HG02678 (cell line): ENCODE data around the gene ARHGDIG.
"Not testable (repeated sequence)": the region's sequence is repeated elsewhere in the genome, so short reads cannot be mapped to it uniquely, and the experiment has no call there.

Experiments used
- ATAC-seq: cut with Tn5 transposase; IDR thresholded peaks from one replicate; pipeline ENCODE4 v1.9.1; 2021; ENCODE audit warnings: mild to moderate bottlenecking, moderate library complexity; ENCODE audit not compliant: unreplicated experiment

ARHGDIG gene

DNA sequence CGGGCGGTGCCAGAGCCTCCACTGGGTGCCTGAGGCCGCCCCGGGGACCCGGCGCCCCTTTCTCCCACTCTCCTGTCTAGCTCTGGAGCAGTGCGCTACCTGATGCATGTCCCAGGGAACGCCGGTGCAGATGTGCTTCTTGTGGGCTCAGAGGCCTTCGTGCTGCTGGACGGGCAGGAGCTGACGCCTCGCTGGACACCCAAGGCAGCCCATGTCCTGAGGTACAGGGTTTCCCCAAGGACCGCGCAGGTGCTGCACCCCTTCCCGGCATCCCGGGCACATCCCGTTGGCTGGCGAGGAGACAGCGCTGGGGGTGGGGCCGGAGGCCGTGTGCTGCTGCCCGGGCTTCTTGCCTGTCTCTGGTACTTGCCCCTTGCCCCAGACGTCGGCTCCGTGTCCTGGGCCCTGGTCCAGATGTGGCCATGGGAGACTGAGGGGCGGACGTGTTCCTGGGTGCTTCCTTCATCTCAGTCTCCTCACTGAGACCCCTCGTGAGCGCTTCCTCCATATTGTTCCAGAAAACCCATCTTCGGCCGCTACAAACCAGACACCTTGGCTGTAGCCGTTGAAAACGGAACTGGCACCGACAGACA is 17.1 kb upstream of the ARHGDIG start:
- ATAC-seq = no peak

DNA sequence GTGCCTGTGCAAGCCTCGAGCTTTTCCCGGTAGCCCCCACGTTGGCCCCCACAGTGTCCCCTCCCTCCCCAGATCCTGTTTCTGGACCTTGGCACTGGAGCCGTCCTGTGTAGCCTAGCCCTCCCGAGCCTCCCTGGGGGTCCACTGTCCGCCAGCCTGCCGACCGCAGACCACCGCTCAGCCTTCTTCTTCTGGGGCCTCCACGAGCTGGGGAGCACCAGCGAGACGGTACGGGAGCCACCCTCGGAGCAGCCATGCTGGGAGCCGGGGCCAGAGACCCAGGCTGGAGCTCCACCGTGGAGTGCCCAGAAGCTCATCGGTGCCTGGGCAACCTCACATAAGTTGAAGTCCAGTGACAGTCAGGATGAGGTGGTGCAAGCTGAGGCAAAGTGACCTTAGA is 16.4 kb upstream of the ARHGDIG start:
- ATAC-seq = no peak

DNA sequence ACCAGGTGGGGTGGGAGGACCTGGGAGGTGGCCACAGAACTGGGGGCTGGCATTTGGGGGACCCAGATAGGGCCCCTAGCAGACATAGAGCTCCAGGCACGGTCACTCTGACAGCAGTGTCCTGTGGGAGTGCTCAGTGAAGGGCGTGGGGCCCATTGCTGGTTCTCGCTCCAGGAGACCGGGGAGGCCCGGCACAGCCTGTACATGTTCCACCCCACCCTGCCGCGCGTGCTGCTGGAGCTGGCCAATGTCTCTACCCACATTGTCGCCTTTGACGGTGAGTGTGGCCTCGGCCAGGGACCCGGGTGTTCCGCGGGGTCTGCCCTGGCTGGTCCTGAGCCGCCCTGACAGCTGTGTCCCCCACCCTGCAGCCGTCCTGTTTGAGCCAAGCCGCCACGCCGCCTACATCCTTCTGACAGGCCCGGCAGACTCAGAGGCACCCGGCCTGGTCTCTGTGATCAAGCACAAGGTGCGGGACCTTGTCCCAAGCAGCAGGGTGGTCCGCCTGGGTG is 15.9 kb upstream of the ARHGDIG start:
- no peak for ATAC-seq

- no peak for ATAC-seq
Observed at GRCh38 chr16:265002-265529, 15.3 kb upstream of the ARHGDIG start.

DNA sequence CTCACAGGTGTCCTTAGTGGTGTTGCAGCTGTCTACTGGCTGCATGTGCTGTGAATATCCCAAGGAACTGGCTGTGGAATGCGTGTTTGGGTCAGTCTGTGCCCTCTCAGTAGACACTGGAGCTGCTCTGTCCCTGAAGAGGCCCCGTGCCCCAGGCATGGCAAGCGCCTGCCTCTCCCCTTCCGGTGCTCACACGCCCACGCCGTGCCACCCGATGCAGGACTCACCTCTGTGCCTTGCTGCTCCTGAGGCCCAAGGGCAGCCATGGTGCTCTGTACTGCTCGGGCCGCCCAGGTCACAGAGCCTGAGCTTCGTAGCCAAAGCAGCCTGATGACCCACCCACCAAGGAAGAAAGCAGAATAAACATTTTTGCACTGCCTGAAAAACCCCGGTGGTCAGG is 14.7 kb upstream of the ARHGDIG start:
- ATAC-seq = no peak

GRCh38 chr16:266258-267164 is 13.9 kb upstream of the ARHGDIG start:
- ATAC-seq = no peak

DNA sequence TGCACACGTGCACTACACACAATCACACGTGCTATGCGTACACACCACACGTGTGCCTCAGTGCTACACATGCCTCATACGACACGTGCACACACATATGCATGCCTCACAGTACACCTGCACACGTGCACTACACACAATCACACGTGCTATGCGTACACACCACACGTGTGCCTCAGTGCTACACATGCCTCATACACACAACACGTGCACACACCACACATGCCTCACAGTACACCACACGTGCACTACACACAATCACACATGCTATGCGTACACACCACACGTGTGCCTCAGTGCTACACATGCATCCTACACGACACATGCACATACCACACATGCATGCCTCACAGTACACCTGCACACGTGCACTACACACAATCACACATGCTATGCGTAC is 12.8 kb upstream of the ARHGDIG start:
- not testable (repeated sequence) for ATAC-seq

DNA sequence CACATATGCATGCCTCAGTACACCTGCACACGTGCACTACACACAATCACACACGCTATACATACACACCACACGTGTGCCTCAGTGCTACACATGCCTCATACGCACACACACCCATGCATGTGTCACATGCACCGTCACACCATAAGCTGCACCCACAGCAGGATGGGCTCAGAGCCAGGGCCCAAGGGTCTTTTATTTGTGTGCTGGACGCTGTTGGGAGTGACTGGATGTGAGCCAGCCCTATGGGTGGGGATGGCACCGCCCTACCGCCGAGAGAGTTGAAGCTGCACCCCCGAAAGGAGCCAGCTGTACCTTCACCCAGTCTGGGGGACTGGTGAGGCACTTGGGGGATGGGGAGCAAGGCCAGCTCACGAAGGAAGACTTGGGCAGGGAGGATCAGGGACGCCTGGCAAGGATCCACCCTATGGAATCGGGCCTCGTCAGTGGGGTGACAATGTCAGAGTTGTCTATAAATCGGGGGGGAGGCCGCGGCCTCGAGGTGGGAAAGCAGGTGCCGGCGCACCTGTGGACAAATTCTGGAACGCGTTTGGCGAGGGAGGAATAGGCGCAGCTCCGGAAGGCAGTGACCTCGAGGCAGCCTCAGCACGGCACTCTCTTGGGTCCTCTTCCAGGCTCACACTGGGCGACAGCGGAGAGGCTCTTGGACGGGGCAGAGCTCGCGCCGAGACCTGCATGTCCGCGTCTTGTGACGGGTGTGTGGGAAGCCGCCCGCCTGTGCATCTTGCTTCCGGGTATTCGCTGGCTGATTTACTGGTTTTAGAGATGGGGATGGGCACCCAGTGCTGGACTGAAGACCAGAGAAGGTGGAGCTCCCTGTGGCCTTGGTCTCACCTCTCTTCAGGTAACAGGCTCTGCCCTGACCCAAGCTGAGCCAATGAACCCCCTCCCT is 12.0 kb upstream of the ARHGDIG start:
- no peak for ATAC-seq

DNA sequence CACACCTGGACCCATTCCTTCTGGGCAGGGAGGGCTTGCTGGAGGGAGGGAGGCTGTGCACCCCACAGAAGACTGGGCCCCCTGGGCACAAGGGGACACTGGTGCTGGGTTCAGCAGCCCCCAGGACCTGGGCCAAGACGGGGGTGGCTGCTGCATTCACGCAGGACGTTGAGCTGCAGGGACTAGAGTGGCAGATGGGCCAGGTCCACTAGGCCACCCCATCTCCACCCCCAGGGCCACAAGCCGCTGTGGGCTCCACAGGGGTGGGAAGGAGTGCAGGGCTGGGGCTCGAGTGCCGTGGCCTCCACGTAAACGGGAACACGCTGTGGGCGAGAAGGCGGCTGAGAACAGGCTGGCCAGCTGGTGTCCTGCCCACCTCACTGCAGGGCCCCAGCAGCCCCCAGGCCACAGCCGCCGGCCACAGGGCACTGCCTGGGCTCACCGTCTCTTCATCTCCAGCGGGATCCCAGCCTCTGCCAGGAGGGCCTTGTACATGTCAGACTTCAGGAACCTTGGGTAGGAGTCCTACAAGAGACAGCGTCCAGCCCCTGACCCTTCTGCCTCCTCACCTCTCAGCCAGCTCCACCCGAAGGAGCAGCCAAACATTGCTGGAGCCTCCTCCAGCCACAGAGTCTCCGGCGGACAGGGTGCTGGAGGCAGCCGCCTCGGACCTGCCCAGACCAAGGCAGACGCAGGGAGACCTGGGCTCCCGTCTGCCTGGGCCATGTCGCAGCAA is 11.2 kb upstream of the ARHGDIG start:
- ATAC-seq = no peak

DNA sequence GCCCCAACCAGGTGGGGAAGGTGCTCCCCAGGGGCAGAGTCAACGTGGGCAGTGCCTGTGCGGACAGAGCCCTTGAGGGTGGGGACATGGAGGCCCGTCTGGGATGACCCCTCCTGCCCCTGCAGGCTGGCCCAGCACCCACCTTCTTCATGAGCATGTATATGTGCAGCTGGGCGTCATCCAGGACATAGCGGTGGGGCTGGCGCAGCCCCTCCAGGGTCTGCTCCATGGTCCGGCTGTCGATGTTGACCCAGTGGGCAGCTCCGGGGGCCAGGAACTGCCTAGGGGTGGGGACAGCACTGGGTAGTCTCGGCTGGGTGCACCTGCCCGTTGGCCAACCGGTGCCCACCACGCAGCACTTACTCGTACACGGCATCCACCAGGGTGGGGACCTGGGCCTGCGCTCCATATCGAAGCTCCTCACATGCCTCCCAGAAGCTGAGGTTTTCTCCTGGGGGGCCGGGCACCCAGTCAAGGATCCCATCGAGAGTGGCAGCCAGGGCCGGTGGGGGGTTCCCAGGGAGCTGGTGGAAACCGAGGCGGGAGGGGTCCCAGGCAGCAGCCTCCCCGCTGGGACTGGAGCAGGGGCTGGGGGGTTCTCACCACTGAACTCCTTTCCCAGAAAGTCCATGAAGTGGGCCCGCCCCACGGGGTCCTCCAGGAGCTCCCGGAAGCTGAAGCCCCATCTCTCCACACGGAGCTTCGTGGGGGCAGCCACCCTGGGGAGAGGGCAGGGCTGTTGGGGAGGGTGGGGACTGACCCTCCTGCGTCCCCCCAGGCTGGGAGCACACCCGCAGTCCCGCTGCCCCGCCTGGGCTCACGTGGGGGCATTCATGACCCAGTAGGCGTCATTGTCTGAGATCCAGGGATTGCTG is 9.8 kb upstream of the ARHGDIG start:
- ATAC-seq = no peak

GRCh38 chr16:272633-273546 is 7.5 kb upstream of the ARHGDIG start:
- ATAC-seq = no peak

DNA sequence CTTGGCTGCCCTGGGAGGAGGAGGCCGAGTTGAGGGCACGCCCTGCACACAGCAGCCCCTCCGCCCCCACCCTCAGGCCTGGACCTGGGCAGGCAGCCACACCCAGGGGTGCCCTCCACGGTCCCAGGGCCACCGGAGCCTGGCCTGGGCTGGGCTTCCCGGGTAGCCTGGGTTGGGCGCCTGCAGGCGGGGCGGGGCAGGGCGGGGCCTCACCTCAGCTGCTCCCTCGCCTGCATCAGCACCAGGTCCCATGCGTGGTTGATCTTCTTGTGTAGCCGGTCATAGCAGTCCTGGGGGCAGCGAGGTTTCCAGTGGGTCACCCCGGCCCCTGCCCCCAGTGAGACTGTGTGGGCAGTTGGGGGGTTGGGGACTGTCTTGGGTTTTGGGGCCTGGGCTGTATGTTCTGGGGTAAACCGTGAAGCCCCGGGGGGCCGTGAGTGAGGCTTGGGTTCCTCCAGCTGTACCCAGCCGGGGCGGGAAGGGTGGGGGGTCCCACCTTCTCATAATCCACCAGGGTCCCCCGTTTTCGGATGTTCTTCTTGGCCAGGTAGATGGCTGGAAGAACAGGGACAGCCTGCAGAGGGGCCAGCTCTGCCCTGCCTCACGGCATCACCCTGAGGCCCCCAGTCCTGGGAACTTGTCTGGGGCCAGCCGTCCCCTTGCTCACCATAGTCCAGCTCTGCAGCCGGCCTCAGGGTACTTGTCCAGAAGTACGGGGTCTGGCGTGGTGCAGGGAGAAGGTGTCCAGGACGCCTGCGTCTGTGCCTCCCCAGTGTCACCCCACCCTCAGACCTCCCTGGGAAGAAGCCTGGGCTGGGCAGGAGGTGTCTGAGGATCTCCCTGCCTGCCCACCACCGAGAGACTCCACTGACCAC is 6.6 kb upstream of the ARHGDIG start:
- ATAC-seq = no peak

DNA sequence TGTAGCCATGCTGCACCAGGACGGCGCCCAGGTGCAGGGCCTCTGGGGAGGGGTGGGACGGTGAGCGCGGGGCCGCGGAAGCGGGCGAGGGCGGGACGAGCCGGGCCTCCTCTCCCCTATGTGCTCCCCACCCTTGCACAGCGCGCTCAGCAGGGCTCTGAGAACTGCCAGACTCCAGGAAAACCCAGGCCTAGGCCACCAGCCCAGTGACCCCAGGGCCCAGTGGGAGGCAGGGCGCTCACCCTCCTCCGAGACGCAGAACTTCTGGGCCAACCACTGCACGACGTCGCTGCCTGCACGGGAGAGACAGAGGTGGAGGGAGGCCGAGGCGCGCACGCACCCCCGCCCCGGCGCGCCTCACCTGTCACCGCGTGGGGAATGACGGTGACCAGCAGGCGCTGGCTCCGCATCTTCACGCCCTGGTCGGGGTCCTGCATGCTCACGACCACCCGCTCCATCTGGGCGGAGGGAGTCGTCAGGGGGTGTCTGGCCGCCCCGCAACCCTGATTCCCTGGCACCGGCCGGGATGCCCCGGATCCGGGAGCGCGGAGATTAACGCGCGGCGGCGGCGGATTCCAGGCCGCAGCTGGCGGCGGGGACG is 5.2 kb upstream of the ARHGDIG start:
- no peak for ATAC-seq

- no peak for ATAC-seq
Observed at GRCh38 chr16:275786-276232, 4.6 kb upstream of the ARHGDIG start, which contains the start of gene RGS11. Gene RGS11 (minus strand): TSS chr16:275944. CDS start chr16:275911, 33 bp downstream.

GRCh38 chr16:276426-277077 is 3.8 kb upstream of the ARHGDIG start:
- ATAC-seq = no peak

GRCh38 chr16:278863-279366 is 1.5 kb upstream of the ARHGDIG start:
- ATAC-seq = no peak
